Fibroblast of peridontal ligament (primary cell): ENCODE data around the gene CPXM1.
A peak's percentile ranks its signal among the peaks of the same experiment; 100 is the strongest.
"Not testable (repeated sequence)": the region's sequence is repeated elsewhere in the genome, so short reads cannot be mapped to it uniquely, and the experiment has no call there.

Experiments
- DNase-seq: peaks from one replicate; pipeline ENCODE4 v3.0.0-alpha.2; 2010; ENCODE audit errors: extremely low read depth

The CPXM1 gene

DNA sequence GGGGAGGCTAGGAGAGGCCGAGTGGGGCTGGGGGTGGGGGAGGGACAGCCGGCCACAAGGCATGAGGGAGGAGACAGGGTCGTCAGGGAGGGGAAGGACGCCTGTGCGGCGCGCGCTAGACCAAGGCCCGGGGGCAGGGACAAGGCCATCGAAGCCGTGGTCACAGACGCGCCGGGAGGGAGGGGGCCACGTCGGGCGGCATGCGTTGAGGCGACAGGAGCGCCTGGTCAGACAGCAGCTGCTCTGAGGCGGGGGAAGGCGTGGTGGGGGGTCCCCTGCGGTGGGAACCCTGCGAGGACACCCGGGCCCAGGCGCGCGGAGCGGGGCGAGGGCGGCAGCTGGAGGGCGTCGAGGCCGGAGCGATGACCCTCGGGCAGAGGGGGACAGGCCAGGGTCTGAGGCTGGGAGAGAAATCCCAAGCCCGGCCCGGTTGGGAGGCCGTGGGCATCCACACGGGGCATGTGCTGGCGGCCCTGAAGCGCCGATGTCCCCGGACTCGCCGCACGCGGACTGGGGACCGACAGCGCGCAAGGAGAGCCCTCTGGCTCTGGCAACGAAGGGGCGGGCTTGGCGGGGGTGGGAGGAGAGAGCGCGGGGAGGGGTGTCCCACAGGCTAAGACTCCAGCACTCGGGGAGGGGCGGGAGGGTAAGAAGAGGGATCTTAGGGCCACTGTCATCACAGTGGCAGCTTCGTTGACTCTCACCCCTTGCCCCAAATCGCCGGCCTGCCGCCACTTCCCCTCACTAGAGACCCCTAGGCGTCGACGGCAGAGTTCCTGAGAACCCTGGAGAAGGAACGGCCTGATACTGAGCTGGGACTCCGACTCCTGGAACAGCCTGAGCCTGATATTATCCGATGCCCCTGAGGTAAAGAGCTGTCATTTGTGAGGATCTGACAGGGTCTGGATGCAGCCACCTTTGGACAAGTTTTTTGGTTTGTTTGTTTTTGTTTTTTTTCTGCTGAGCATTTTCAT is 20.8 kb upstream of the CPXM1 start:
- DNase-seq: no peak

- DNase-seq: peak; percentile 87
Observed at GRCh38 chr20:2820084-2820895, 19.9 kb upstream of the CPXM1 start.

- DNase-seq: no peak
Observed at GRCh38 chr20:2817891-2818595, 17.6 kb upstream of the CPXM1 start.

DNA sequence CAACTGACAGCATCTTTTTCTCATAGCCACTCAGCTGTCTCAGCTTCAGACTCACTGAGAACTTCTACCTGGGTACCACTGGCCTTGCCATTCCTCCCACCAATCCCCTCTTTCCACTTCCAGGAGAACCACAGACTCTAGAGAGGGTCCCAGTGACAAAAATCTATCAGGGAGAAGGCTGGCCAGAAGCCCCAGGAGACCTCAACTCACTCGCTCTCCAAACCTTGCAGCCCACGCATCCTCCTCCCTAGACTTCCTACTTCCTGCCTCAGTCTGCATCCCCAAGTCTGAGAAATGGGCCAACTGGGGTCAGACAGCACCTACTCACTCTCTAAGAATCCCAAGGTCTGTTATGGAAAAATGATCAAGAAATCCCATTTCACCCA is 16.9 kb upstream of the CPXM1 start:
- DNase-seq: no peak

DNA sequence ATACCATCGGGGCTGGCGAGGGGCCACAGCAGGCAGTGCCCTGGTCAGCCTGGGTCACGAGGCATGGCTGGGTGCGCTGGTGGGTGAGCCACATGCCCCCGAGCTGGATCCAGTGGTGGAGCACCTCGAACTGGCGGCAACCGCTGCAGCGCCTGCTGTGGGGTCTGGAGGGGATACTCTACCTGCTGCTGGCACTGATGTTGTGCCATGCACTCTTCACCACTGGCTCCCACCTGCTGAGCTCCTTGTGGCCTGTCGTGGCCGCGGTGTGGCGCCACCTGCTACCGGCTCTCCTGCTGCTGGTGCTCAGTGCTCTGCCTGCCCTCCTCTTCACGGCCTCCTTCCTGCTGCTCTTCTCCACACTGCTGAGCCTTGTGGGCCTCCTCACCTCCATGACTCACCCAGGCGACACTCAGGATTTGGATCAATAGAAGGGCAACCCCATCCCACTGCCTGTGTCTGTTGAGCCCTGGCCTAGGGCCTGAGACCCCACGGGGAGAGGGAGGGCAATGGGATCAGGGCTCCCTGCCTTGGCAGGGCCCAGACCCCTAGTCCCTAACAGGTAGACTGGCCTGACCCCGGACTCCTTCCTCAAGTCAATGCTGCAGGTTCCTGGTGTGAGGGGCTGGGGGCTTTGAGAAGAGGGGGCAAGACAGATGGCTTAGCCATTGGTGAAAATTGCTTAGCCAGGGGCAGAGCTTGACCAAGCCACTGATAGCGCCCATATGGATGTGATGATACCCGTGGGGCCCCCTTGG is 16.3 kb upstream of the CPXM1 start:
- no peak for DNase-seq

DNA sequence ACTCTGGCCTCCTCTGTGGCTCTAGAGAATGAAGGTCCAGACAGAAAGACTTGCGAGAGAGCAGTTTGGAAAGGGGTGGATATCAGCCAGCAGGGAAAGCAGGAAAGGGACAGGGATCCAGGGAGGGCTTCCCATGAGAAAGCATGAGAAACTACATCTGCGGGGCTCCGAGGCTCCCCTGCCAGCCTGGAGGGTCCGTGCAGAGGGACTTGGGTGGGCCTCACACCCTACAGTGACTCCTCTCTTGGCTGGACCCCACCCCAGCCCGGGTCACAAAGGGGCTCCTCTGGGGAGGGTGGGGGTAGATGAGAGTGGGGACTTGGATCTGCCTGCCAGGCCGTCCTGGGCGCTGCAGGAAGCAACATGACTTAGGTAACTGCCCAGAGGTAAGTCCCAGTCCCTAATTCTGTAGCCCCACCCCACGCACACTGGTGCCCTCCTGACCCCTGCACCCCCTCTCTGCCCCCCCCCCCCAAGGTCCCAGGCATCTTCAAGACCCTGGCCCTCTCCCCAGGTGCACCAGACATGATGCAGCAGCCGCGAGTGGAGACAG is 15.7 kb upstream of the CPXM1 start, which contains the start of gene TMEM239:
TMEM239 (plus strand) TSS at position 335 of the 553 bp plus-strand sequence; CDS start at position 526, 191 bp downstream.
- no peak for DNase-seq

GRCh38 chr20:2815242-2815900 is 14.9 kb upstream of the CPXM1 start:
- DNase-seq: no peak

DNA sequence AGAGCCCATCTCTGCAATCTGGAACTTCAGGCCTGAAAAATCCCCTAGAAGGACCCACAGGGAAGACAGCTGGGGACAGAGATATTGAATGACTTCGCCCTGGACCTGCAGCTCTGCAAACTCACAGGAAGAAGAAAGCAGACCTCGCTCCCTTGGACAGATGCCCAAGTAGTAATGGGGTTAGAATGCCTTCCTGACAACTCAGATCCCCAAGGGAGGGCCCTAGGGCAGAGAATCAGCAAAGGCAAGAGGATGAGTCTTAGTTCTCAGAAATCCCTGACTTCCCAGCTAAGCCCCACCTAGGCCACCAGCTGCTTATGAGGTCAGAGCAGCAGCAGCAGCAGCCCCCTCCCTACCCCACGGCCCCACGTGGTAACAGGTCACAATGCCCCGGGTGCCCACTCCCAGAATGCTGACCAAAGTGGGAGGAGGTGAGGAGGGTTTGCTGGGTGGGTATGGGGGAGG is 14.2 kb upstream of the CPXM1 start, which contains the start of gene C20orf141:
C20orf141 (plus strand) TSS at position 401 of the 465 bp plus-strand sequence. CDS start 198 bp downstream, outside the sequence.
- peak; percentile 99 for DNase-seq

DNA sequence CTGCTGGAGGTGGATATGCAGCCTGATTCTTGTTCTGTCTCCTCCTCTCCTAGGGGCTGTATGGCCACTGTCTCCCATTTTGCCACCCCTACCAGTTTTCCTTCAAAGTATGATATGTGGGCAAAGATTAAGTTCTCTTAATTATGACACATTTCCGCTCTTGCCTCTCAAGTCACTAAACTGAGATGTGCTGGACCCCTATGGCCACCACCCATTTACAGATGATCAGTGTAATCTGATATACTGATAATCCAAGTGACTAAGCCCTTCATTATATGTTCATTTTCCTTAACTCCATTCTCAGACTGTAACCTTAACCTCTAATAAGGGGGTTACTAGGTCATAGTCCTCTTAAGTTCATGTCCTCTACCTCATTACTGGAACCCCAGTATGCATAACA is 13.6 kb upstream of the CPXM1 start:
- no peak for DNase-seq

- DNase-seq: no peak
Observed at GRCh38 chr20:2812189-2812588, 11.8 kb upstream of the CPXM1 start.

DNA sequence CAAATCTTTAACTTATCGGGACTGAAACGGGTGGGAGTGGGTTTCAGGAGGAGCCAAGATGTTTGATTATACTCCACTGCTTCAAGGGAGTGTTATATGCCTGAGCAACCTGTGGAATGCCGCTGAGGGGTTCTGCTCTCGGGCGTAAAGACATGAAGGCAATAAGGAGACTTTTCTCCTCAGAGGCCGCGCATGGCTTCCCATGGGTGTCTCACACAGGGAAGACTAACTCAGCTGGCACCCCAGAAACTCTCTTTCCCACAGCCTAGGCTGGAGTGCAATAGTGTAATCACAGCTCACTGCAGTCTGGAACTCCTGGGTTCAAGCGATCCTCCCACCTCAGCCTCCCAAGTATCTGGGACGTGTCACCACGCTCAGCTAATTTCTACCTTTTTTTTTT is 9.3 kb upstream of the CPXM1 start:
- DNase-seq: no peak

- not testable (repeated sequence) for DNase-seq
Observed at GRCh38 chr20:2807929-2808328, 7.5 kb upstream of the CPXM1 start.

DNA sequence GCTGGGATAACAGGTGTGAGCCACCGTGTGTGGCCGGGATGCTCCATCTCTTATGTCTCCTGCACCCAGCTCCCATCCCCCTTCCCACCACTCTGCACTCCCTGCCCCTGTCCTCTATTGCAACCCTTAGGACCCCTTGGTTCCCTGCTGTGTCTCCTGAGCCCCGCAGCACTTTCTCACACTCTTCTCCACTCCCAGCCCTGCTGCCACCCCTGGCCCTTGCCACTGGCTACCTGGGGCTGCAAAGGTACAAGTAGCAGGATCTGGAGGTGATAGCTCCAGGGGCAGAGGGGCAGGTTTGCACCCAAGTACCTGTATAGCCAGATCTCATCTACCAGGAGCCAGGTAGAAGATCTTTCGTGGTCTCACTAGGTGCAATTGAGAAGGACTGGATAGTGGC is 6.6 kb upstream of the CPXM1 start:
- no peak for DNase-seq

GRCh38 chr20:2806351-2806701 is 5.9 kb upstream of the CPXM1 start:
- no peak for DNase-seq

GRCh38 chr20:2805689-2806350 is 5.4 kb upstream of the CPXM1 start:
- DNase-seq: no peak

- no peak for DNase-seq
Observed at GRCh38 chr20:2804852-2805688, 4.6 kb upstream of the CPXM1 start.

DNA sequence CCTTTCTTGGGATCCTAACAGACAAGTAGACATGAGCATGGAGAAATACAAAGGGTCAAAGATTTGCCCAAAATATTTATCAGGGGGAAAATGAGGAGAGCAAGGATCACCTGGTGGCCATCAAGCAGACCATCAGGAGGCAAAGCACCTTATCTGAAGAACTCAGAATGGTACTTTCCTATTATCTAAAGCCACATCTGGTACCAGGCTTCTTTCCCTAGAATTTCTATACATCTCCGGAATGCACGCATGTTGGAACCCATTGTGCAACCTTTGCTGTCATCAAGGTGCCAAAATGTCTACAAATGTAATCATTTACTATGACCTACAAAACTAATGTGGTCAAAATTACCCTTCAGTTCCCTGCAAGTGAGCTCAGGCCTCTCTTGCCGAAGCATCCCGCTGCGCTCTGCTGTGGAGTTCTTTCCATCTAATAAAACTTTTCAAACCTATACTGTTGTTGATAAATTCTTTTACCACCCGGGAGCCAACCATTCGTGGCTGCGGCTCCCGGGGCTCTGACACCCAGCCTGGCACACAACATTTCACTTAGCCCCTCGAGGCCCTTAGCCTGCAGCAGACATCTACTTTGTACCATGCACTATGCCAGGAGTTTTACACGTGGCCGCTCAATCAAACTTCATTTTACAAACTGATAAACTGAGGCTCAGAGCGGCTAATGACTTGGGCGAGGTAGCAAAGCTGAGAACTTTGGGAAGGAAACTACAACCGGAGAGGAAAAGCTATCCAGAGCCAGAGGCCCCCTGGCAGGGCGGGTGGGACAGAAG is 3.8 kb upstream of the CPXM1 start:
- DNase-seq: no peak

- no peak for DNase-seq
Observed at GRCh38 chr20:2801286-2801728, 880 bp upstream of the CPXM1 start.
